MCF 10A (cell line): ENCODE results near the gene VWF. TPM values are rescaled to one million over a fixed set of nuclear protein-coding genes. Genes with fewer than 3 reads are reported as not detected.

ENCODE experiments used
- BruUV-seq: library from RNA; stranded (reverse); fragments of 400-500 nt; replicated peaks from 2 replicates; lab custom pipeline; 2021; lab: Mats Ljungman, UMichigan
- CTCF ChIA-PET: fragments of 300-600 bp; sonication (Branson Sonifier 250); formaldehyde crosslinking; extraction: SDS; loops from one replicate; lab custom pipeline; 2021; ENCODE audit warnings: antibody characterized with exemption, inconsistent platforms; lab: Yijun Ruan, JAX
- POLR2A ChIA-PET: fragments of 300-600, 350-650 bp; sonication (Branson Sonifier 250); formaldehyde crosslinking; extraction: SDS; loops from one replicate; lab custom pipeline; 2020; ENCODE audit warnings: antibody characterized with exemption, inconsistent platforms; lab: Yijun Ruan, JAX
- DNase-seq: peaks from one replicate; pipeline ENCODE4 v3.0.0-alpha.2; 2018; ENCODE audit not compliant: unreplicated experiment
- H3K27ac Mint-ChIP-seq: one replicate; pipeline ENCODE4 v1.8.0; 2022; ENCODE audit warnings: mild to moderate bottlenecking, low read depth, mixed read lengths; ENCODE audit not compliant: unreplicated experiment
- H3K27me3 Mint-ChIP-seq: one replicate; pipeline ENCODE4 v1.8.0; 2022; ENCODE audit warnings: mixed read lengths; ENCODE audit not compliant: insufficient read depth, unreplicated experiment
- H3K36me3 Mint-ChIP-seq: one replicate; pipeline ENCODE4 v1.8.0; 2022; ENCODE audit warnings: mild to moderate bottlenecking, moderate library complexity, mixed read lengths; ENCODE audit not compliant: insufficient read depth, unreplicated experiment
- H3K4me1 Mint-ChIP-seq: one replicate; pipeline ENCODE4 v1.8.0; 2022; ENCODE audit warnings: mixed read lengths; ENCODE audit not compliant: insufficient read depth, unreplicated experiment
- H3K4me3 Mint-ChIP-seq: one replicate; pipeline ENCODE4 v1.8.0; 2022; ENCODE audit warnings: mild to moderate bottlenecking, moderate library complexity, mixed read lengths; ENCODE audit not compliant: unreplicated experiment
- H3K9me3 Mint-ChIP-seq: one replicate; pipeline ENCODE4 v1.8.0; 2022; ENCODE audit warnings: mixed read lengths; ENCODE audit not compliant: unreplicated experiment
- CTCF ChIP-seq: fragments of 200-600 bp; IDR thresholded peaks from one replicate; pipeline ENCODE4 v1.8.0; 2022; ENCODE audit warnings: antibody characterized with exemption, mild to moderate bottlenecking; ENCODE audit not compliant: unreplicated experiment
- intact Hi-C: fragments of 100-400 bp; cut with micrococcal nuclease; formaldehyde crosslinking; loops from 2 replicates; pipeline ENCODE4 v1.14.1; 2022
- total RNA-seq: library from RNA; stranded (reverse); gene quantifications from 2 replicates; pipeline ENCODE4 v1.2.3, GENCODE V29; 2022

Gene VWF
- total RNA-seq, 1 experiment from 2014 or later: not detected

DNA sequence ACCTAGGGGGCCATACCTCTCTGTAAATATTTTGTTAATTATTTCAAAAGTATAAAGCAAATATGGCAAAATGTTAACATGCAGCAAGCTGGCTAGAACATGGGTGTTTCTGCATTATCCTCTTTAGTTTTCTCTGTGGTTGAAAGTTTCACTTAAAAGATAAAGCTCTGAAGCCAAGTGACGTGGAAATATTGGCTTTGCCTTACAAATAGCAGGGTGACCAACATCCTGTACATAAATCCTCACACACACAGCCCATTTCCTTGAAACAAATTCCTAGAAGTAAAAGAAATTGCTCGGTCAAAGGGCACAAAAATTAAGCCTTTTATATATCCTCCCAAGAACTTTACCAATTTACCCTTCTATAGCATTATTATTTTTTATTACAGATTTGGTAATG is 10.6 kb upstream of the VWF start:
- POLR2A ChIA-PET: interaction anchor here (0.9 kb wide), 1 partner anchor 48 kb away, joined by 3 read pairs; no protein-coding TSS in a partner anchor
- no peaks in the 10 kb centered on the region for H3K4me1 Mint-ChIP-seq
- H3K4me3 Mint-ChIP-seq: no peak overlapping the region
- no peaks in the 10 kb centered on the region for H3K36me3 Mint-ChIP-seq
- no peak for DNase-seq
- no TSS peak for BruUV-seq
- no peak for TF ChIP-seq CTCF
- CTCF ChIA-PET: interaction anchor here (0.6 kb wide), 1 partner anchor 60 kb away, joined by 3 read pairs; no protein-coding TSS in a partner anchor
- H3K27ac Mint-ChIP-seq: no peak overlapping the region
- peaks cover 11% of the 10 kb centered on the region for H3K9me3 Mint-ChIP-seq
- intact Hi-C loops: no loop called here
- H3K27me3 Mint-ChIP-seq: no peaks in the 10 kb centered on the region

- ChIA-PET CTCF (interaction anchor here (0.6 kb wide), 1 partner anchor 150 kb away, joined by 3 read pairs; no protein-coding TSS in a partner anchor), POLR2A (interaction anchor here (1.2 kb wide), 1 partner anchor 9 kb away, joined by 4 read pairs; no protein-coding TSS in a partner anchor)
- Mint-ChIP-seq H3K4me3 (no peak overlapping the region), H3K9me3 (peaks cover 11% of the 10 kb centered on the region), H3K36me3 (no peaks in the 10 kb centered on the region), H3K27me3 (no peaks in the 10 kb centered on the region), H3K27ac (no peak overlapping the region), H3K4me1 (no peaks in the 10 kb centered on the region)
- BruUV-seq: no TSS peak
- intact Hi-C loops: no loop called here
- TF ChIP-seq CTCF: no peak
- DNase-seq: no peak
These were observed 9.2 kb upstream of the VWF start for GRCh38 chr12:6133642-6134041.

DNA sequence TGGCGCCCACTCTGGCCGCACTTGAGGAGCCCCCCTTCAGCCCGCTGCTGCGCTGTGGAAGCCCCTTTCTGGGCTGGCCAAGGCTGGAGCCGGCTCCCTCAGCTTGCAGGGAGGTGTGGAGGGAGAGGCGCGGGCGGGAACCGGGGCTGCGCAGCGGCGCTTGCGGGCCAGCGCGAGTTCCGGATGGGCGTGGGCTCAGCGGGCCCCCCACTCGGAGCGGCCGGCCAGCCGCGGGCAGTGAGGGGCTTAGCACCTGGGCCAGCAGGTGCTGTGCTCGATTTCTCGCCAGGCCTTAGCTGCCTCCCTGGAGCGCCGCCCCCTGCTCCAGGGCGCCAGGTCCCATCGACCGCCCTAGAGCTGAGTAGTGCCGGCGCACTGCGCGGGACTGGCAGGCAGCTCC is 8.0 kb upstream of the VWF start:
- Mint-ChIP-seq H3K27me3 (no peaks in the 10 kb centered on the region), H3K36me3 (no peaks in the 10 kb centered on the region), H3K4me1 (no peaks in the 10 kb centered on the region), H3K9me3 (peaks cover 10% of the 10 kb centered on the region), H3K4me3 (no peak overlapping the region), H3K27ac (no peak overlapping the region)
- ChIA-PET POLR2A (interaction anchor here (1.2 kb wide), 1 partner anchor 10 kb away, joined by 4 read pairs; no protein-coding TSS in a partner anchor), CTCF (interaction anchor here (1.1 kb wide), 1 partner anchor 47 kb away, joined by 3 read pairs; no protein-coding TSS in a partner anchor)
- TF ChIP-seq CTCF: no peak
- intact Hi-C loops: no loop called here
- BruUV-seq: no TSS peak
- no peak for DNase-seq

GRCh38 chr12:6125310-6125608 is 789 bp upstream of the VWF start:
- POLR2A ChIA-PET: interaction anchor here (0.6 kb wide), 1 partner anchor 13 kb away, joined by 3 read pairs; no protein-coding TSS in a partner anchor
- Mint-ChIP-seq H3K4me1 (no peaks in the 10 kb centered on the region), H3K4me3 (no peak overlapping the region), H3K27ac (no peak overlapping the region), H3K9me3 (no peaks in the 10 kb centered on the region), H3K27me3 (no peaks in the 10 kb centered on the region), H3K36me3 (no peaks in the 10 kb centered on the region)
- DNase-seq: no peak
- TF ChIP-seq CTCF: no peak
- CTCF ChIA-PET: no interaction called here
- BruUV-seq: no TSS peak
- intact Hi-C loops: no loop called here
